GM20000 (cell line): ENCODE measurements around the gene FOXO3B.
A peak's percentile ranks its signal among the peaks of the same experiment; 100 is the strongest.
"Not testable (repeated sequence)": the region's sequence is repeated elsewhere in the genome, so short reads cannot be mapped to it uniquely, and the experiment has no call there.

Experiments used
- DNase-seq: peaks from one replicate; pipeline ENCODE4 v3.0.0; 2012; ENCODE audit warnings: low spot score
- CTCF ChIP-seq: IDR thresholded peaks from 2 replicates; pipeline ENCODE4 v1.5.1; 2012; ENCODE audit warnings: mild to moderate bottlenecking, control low read depth; ENCODE audit errors: extremely low read depth, missing control alignments

FOXO3B gene

GRCh38 chr17:18681767-18682571 lies at the start of gene FOXO3B:
FOXO3B (minus strand) TSS chr17:18682314; CDS start chr17:18681651, 663 bp downstream.
- DNase-seq: peak; percentile 52

- DNase-seq: not testable (repeated sequence)
Observed at GRCh38 chr17:18723509-18723908, 41.4 kb upstream of the FOXO3B start.

GRCh38 chr17:18722612-18723011 lies 40.5 kb upstream of the FOXO3B start:
- DNase-seq: not testable (repeated sequence)

GRCh38 chr17:18721775-18722547 lies 39.8 kb upstream of the FOXO3B start:
- not testable (repeated sequence) for DNase-seq

GRCh38 chr17:18719428-18720110 lies 37.5 kb upstream of the FOXO3B start:
- DNase-seq: not testable (repeated sequence)

GRCh38 chr17:18718643-18719427 lies 36.7 kb upstream of the FOXO3B start:
- not testable (repeated sequence) for DNase-seq

- TF ChIP-seq CTCF: peak; percentile 6
- not testable (repeated sequence) for DNase-seq
Observed at GRCh38 chr17:18712354-18712999, 30.4 kb upstream of the FOXO3B start.

- not testable (repeated sequence) for DNase-seq
Observed at GRCh38 chr17:18708215-18708614, 26.1 kb upstream of the FOXO3B start.

- not testable (repeated sequence) for DNase-seq
Observed at GRCh38 chr17:18705955-18706354, 23.8 kb upstream of the FOXO3B start.

GRCh38 chr17:18698473-18699103 lies 16.5 kb upstream of the FOXO3B start:
- DNase-seq: not testable (repeated sequence)

GRCh38 chr17:18695143-18695542 lies 13.0 kb upstream of the FOXO3B start:
- not testable (repeated sequence) for DNase-seq

GRCh38 chr17:18682668-18683067 lies 554 bp upstream of the FOXO3B start:
- not testable (repeated sequence) for DNase-seq

GRCh38 chr17:18677381-18677780 lies 4.7 kb downstream of the FOXO3B start:
- DNase-seq: not testable (repeated sequence)

GRCh38 chr17:18676928-18677327 lies 5.2 kb downstream of the FOXO3B start:
- DNase-seq: not testable (repeated sequence)

- not testable (repeated sequence) for DNase-seq
Observed at GRCh38 chr17:18672395-18673227, 9.5 kb downstream of the FOXO3B start.

GRCh38 chr17:18668625-18669024 lies 13.5 kb downstream of the FOXO3B start:
- DNase-seq: not testable (repeated sequence)

GRCh38 chr17:18667535-18667934 lies 14.6 kb downstream of the FOXO3B start:
- not testable (repeated sequence) for DNase-seq

GRCh38 chr17:18666326-18666725 lies 15.8 kb downstream of the FOXO3B start:
- not testable (repeated sequence) for DNase-seq
